Thyroid gland (tissue), 4 donors: ENCODE measurements around the gene FNDC7. TPM values are rescaled to one million over a fixed set of nuclear protein-coding genes. Genes with fewer than 3 reads are reported as not detected.

Experiments used
- DNase-seq, 2 donors: peaks; one replicate each; pipeline ENCODE4 v3.0.0-alpha.2; 2019
- H3K27ac ChIP-seq, 3 donors: fragments of 200-600 bp; sonication (generic); 1 replicate in 2 of 3; 2 replicates in 1 of 3; pipeline ENCODE4 v1.5.1; 2016 to 2019; ENCODE audit warnings: mild to moderate bottlenecking in 1 of 3, moderate library complexity in 1 of 3
- H3K27me3 ChIP-seq: fragments of 200-600 bp; sonication (generic); one replicate; pipeline ENCODE4 v1.5.1; 2019
- H3K36me3 ChIP-seq, 2 donors: fragments of 200-600 bp; sonication (generic); one replicate each; pipeline ENCODE4 v1.5.1; 2016 to 2019
- H3K4me1 ChIP-seq, 2 donors: fragments of 200-600 bp; sonication (generic); one replicate each; pipeline ENCODE4 v1.5.1; 2017 to 2019
- H3K4me3 ChIP-seq, 3 donors: fragments of 200-600 bp; sonication (generic); replicated peaks in 1 of 3; 1 replicate in 2 of 3; 2 replicates in 1 of 3; pipeline ENCODE4 v1.5.1; 2016; ENCODE audit warnings: mild to moderate bottlenecking in 1 of 3
- H3K9me3 ChIP-seq: fragments of 200-600 bp; sonication (generic); one replicate; pipeline ENCODE4 v1.5.1; 2017
- CTCF ChIP-seq, 6 experiments: fragments of 200-600 bp in 3 of 6; fragments of 450-650 bp in 3 of 6; sonication (generic) in 3 of 6; IDR thresholded peaks; one replicate each; pipeline ENCODE4 v1.5.1; 2016 to 2019; ENCODE audit warnings: antibody characterized with exemption in 6 of 6, mild to moderate bottlenecking in 2 of 6, inconsistent platforms in 1 of 6, moderate library complexity in 1 of 6
- POLR2A ChIP-seq, 2 donors: fragments of 450-650 bp; IDR thresholded peaks; one replicate each; pipeline ENCODE4 v1.6.1; 2017; ENCODE audit warnings: antibody characterized with exemption in 2 of 2, mild to moderate bottlenecking in 2 of 2, moderate library complexity in 1 of 2
- WGBS, 2 donors: methylation state at CpG; one replicate each; pipeline ENCODE4 v1.1.5; 2017; 5-methylcytosine and 5-hydroxymethylcytosine counted together
- intact Hi-C: fragments of 100-400 bp; cut with DNase I; formaldehyde crosslinking; loops from one replicate; pipeline ENCODE4 v1.15.1; 2023
- total RNA-seq, 4 donors: library from RNA; depleted of rRNA; stranded (reverse); fragments of >200 nt; gene quantifications; one replicate each; pipeline ENCODE4 v1.2.3, GENCODE V29; 2016

FNDC7 gene
- total RNA-seq, 4 donors from 2014 or later = not detected

GRCh38 chr1:108747171-108747850 lies 34.6 kb downstream of the FNDC7 start:
- peaks cover 16 to 23% of the 10 kb centered on the region in 2 donors for H3K4me1 ChIP-seq
- WGBS, 2 donors = 1% methylated on average over 15 of the region's 15 CpGs
- peak; percentile 77 to 80 for DNase-seq
- peak overlapping the region; percentile 94 to 95 (median 94) for H3K27ac ChIP-seq
- peak overlapping the region; percentile 17 to 70 (median 65) for H3K4me3 ChIP-seq
- H3K9me3 ChIP-seq = no peaks in the 10 kb centered on the region
- intact Hi-C loops = no loop called here
- peak in 1 of 2 donors; percentile 52 for TF ChIP-seq POLR2A (IDR thresholded peaks at IDR 0.05)
- no peak for TF ChIP-seq CTCF (IDR thresholded peaks at IDR 0.05)
- no peaks in the 10 kb centered on the region for H3K27me3 ChIP-seq
- peaks cover 0 to 2% of the 10 kb centered on the region in 2 donors for H3K36me3 ChIP-seq

- peaks cover 16 to 23% of the 10 kb centered on the region in 2 donors for H3K4me1 ChIP-seq
- peak overlapping the region in 1 of 3 donors; percentile 95 for H3K27ac ChIP-seq
- H3K27me3 ChIP-seq = no peaks in the 10 kb centered on the region
- H3K4me3 ChIP-seq = no peak overlapping the region
- DNase-seq = no peak
- H3K9me3 ChIP-seq = no peaks in the 10 kb centered on the region
- H3K36me3 ChIP-seq = peaks cover 0 to 3% of the 10 kb centered on the region in 2 donors
- WGBS, 2 donors = 91 to 93% methylated on average over 3 of the region's 3 CpGs
- intact Hi-C loops = no loop called here
- TF ChIP-seq CTCF (IDR thresholded peaks at IDR 0.05) (no peak), POLR2A (IDR thresholded peaks at IDR 0.05) (no peak)
Observed at GRCh38 chr1:108747898-108748297, 35.2 kb downstream of the FNDC7 start.

- H3K36me3 ChIP-seq = peaks cover 1 to 8% of the 10 kb centered on the region in 2 donors
- no peak overlapping the region for H3K4me3 ChIP-seq
- no peaks in the 10 kb centered on the region for H3K27me3 ChIP-seq
- H3K27ac ChIP-seq = no peak overlapping the region
- intact Hi-C loops = no loop called here
- H3K4me1 ChIP-seq = peaks cover 16 to 23% of the 10 kb centered on the region in 2 donors
- no peaks in the 10 kb centered on the region for H3K9me3 ChIP-seq
- 92 to 94% methylated on average over 4 of the region's 4 CpGs for WGBS, 2 donors
- TF ChIP-seq POLR2A (IDR thresholded peaks at IDR 0.05) (no peak), CTCF (IDR thresholded peaks at IDR 0.05) (no peak)
- no peak for DNase-seq
Observed at GRCh38 chr1:108749081-108749480, 36.4 kb downstream of the FNDC7 start.

- peak overlapping the region; percentile 32 to 71 (median 53) for H3K27ac ChIP-seq
- no peak for TF ChIP-seq POLR2A (IDR thresholded peaks at IDR 0.05)
- TF ChIP-seq CTCF (IDR thresholded peaks at IDR 0.05) = no peak
- WGBS, 2 donors = 42 to 60% methylated on average over 1 of the region's 1 CpG
- no peaks in the 10 kb centered on the region for H3K27me3 ChIP-seq
- H3K4me1 ChIP-seq = peaks cover 16 to 23% of the 10 kb centered on the region in 2 donors
- no peaks in the 10 kb centered on the region for H3K9me3 ChIP-seq
- H3K4me3 ChIP-seq = no peak overlapping the region
- peaks cover 7 to 9% of the 10 kb centered on the region in 2 donors for H3K36me3 ChIP-seq
- intact Hi-C loops = no loop called here
- DNase-seq = peak; percentile 7 to 17
Observed at GRCh38 chr1:108750476-108751181, 37.9 kb downstream of the FNDC7 start.

- intact Hi-C loops = no loop called here
- peaks cover 10 to 19% of the 10 kb centered on the region in 2 donors for H3K4me1 ChIP-seq
- no peaks in the 10 kb centered on the region for H3K27me3 ChIP-seq
- DNase-seq = no peak
- no peak for TF ChIP-seq CTCF (IDR thresholded peaks at IDR 0.05)
- no peaks in the 10 kb centered on the region for H3K9me3 ChIP-seq
- H3K27ac ChIP-seq = no peak overlapping the region
- H3K4me3 ChIP-seq = no peak overlapping the region
- peaks cover 7 to 15% of the 10 kb centered on the region in 2 donors for H3K36me3 ChIP-seq
- 64 to 98% methylated on average over 3 of the region's 3 CpGs for WGBS, 2 donors
Observed at GRCh38 chr1:108753363-108753762, 40.7 kb downstream of the FNDC7 start.
